GM23248 (cell line): ENCODE measurements around the gene PPFIA2.

Experiments
- EZH2 ChIP-seq: fragments of 200-600 bp; sonication (generic); IDR thresholded peaks from 2 replicates; pipeline ENCODE4 v1.6.1; 2018; ENCODE audit warnings: antibody characterized with exemption, mild to moderate bottlenecking; ENCODE audit not compliant: insufficient read depth, poor library complexity, severe bottlenecking
- EZH2phosphoT487 ChIP-seq: fragments of 200-600 bp; sonication (generic); IDR thresholded peaks from 2 replicates; pipeline ENCODE4 v1.6.1; 2018; ENCODE audit warnings: antibody characterized with exemption, moderate library complexity, mild to moderate bottlenecking, low read depth; ENCODE audit not compliant: insufficient read depth

- TF ChIP-seq EZH2phosphoT487 (no peak), EZH2 (no peak)
Measured at GRCh38 chr12:81375969-81376368, 383.2 kb downstream of the PPFIA2 start.
